ENCODE measurements around the gene IFNW1.

DNA sequence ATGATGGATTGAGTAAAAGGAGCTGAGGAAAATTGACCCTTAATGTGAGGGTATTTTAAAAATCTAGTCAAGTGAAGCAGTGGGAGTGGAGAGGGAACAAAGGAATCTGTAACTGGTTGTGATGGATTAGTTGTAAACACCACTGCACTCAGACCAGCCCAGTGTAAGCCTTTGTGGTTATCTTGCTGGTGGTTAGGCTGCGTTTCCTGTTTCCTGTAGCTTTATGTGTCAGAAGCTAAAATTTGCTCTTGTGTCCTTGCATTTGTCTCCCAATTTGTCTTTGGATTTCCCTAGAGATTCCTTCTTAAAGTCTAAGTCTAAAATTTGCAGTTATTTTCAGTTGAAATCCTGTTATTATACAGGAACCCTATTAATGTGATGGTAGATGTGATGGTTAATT lies 18.5 kb upstream of the IFNW1 start:
- TF ChIP-seq CTCF (IDR thresholded peaks at IDR 0.05; ENCODE audit: extremely low read depth in 1 of 2, insufficient read depth in 1 of 2, low read depth in 1 of 2, low read length in 2 of 2) = no peak
- TF ChIP-seq EZH2 (IDR thresholded peaks at IDR 0.05; ENCODE audit: borderline replicate concordance, low read depth, low read length, severe bottlenecking) = no peak
